Gastroesophageal sphincter (tissue), 3 donors: Measurements from ENCODE around the gene TMEM131.

Experiments
- CTCF ChIP-seq, 4 experiments: fragments of 200-600 bp in 2 of 4; fragments of 450-650 bp in 2 of 4; sonication (generic) in 1 of 4; IDR thresholded peaks; one replicate each; pipeline ENCODE4 v1.5.1; 2017 to 2019; ENCODE audit warnings: antibody characterized with exemption in 4 of 4, mild to moderate bottlenecking in 2 of 4, moderate library complexity in 2 of 4
- EP300 ChIP-seq: sonication (generic); formaldehyde crosslinking; IDR thresholded peaks from one replicate; pipeline ENCODE4 v1.6.1; 2017; ENCODE audit warnings: antibody characterized with exemption, mild to moderate bottlenecking
- POLR2A ChIP-seq, 2 donors: fragments of 450-650 bp; IDR thresholded peaks; one replicate each; pipeline ENCODE4 v1.6.1; 2017; ENCODE audit warnings: antibody characterized with exemption in 2 of 2, mild to moderate bottlenecking in 2 of 2, moderate library complexity in 1 of 2

GRCh38 chr2:97913846-97914245, 81.9 kb downstream of the TMEM131 start:
- TF ChIP-seq POLR2A (IDR thresholded peaks at IDR 0.05) (no peak), CTCF (IDR thresholded peaks at IDR 0.05) (no peak), EP300 (no peak)
